ENCODE results near the gene SUFU. TPM values are rescaled to one million over a fixed set of nuclear protein-coding genes. Genes with fewer than 3 reads are reported as not detected.
"Not testable (repeated sequence)": the region's sequence is repeated elsewhere in the genome, so short reads cannot be mapped to it uniquely, and the experiment has no call there.

The SUFU gene
- polyA plus RNA-seq, 3 donors, result 27.3 to 30.3 (median 28.2) TPM

DNA sequence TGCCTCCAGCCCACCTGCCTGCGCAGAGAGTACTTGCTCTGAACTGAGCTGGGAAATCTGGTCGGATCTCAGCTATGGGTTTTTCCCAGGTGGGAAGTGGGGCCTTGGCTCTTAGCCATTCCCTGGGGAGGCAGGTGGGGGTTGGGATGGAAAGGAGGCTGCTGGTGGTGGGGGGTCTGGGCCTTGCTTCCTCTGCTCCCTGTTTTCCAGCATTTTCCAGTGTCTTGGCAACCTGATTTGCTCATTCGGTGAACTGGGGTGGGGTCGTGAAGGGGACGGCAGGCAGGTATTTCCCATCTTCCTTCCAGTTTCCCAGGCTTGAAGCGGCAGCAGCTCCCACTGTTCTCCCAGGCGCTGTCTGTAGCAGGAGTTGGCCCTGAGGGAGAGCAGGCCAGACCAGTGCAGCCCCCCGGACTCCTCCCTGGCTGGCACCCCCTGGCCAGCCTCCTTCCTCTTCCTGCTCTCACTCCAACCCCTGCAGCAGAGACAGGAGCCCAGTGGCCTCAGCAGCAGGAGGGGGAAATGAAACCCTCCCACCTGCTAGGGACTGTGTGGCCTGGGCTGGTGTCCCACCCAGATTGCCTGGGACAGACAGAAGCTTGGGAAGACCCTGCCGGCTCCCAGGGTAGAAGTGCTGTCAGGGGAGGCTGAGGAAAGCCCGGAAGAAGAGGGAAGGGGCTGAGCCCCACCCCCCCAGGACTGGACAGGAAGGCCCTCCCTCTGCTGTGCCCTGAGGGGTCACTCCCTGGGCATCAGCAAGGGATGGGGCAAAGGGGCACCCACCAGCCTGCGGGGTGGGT, 147.1 kb downstream of the SUFU start:
- no peak for DNase-seq (ENCODE audit: extremely low read depth in 1 of 11, low read depth in 9 of 11, low spot score in 4 of 11)

DNA sequence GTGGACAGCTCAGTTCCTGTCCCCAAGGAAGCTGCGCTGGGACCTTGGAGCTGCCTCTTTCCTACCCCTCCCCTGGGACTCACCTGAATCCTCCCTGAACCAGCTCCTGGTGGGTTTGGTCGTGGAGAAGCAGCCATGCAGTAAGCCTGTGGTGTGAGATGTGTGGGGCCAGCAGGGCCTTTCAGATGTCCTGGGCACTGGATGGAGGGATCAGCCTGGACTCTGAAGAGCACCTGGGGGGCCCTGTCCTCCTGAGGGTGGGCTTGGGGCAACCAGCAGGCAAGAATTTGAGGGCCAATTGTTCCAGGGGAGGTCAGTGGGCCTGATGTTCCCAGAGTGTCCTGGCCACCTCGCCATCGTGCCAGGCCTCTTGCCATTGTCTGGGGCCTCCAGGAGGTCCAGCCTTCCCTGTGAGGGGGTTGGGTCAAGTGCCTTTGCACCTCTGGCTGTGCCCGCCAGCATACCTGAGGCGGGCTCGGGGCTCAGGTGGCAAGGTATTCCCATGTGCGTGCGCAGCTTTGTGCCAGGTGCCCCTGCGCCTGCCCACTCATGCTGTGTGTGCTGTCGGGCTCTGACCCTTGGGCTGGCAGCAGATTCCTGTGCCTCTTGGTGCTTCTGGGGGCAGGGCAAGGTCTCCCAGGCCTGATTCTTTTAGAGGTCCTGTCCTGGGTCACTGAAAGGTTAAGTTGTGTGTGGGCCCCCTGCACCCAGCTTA, 147.8 kb downstream of the SUFU start:
- no peak for DNase-seq (ENCODE audit: extremely low read depth in 1 of 11, low read depth in 9 of 11, low spot score in 4 of 11)

DNA sequence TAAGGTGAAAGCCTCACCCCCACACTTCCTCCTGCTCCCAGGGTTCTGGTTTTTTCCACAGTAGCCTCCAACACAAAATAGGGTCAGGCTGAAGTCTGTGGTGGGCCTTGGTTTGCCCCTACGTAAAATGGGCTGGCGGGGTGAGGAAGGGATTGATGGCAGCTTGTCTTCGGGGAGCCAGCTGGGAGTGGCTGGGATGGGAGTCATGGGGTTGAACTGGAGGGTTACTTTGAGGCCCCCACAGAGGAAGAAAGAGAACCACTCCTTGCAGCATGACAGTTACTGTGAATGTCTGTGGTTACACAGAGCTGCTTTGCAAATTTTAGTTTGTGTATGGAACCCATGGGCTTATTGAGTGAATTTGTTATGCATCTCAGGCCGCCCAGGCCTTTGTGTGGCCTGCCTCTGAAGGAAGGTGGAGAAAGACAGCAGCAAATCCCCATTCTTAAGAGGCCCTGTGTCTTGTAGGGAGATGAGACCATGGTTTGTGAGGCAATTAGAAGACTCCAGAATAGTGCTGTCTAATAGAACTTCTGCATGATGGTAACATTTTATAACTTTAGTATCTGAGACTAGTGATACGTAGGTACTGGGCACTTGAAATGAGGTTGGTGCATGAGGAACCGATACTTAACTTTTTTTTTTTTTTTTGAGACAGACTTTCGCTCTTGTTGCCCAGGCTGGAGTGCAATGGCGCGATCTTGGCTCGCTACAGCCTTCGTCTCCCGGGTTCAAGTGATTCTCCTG, 148.6 kb downstream of the SUFU start:
- DNase-seq (ENCODE audit: extremely low read depth in 1 of 11, low read depth in 9 of 11, low spot score in 4 of 11), result no peak

DNA sequence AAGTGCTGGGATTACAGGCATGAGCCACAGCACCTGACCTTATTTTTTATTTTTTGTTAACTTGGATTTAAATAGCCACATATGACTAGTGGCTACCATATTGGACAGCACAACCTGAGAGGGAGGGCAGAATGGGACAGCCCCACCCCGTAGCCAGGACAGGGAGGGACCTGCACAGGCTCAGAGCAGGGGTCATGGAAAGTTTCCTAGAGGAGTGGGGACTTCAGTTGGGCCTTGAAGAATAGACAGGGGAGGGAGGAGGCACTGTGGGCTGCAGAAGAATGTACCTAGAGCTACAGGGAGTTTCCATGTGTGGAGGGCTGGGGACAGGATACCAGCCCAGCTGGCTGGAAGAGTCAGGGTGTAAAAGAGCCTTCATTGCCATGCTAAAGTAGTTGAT, 149.3 kb downstream of the SUFU start:
- no peak for DNase-seq (ENCODE audit: extremely low read depth in 1 of 11, low read depth in 9 of 11, low spot score in 4 of 11)

DNA sequence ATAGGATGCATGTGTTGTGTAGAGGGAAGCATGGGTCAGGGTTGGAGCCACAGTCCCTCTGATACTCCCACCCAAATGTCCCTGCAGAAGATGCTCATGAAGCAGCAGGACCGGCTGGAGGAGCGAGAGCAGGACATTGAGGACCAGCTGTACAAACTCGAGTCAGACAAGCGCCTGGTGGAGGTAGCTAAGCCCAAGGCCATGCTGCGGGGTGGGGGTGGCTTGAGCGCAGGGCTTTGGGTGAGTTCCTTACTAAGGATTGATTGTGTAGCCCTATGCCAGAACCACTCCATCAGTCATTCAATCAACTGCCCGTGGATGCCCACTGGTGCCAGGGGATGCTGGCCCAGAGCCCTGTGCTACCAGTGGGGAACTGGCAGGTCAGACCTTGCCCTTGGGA, 150.8 kb downstream of the SUFU start:
- no peak for DNase-seq (ENCODE audit: extremely low read depth in 1 of 11, low read depth in 9 of 11, low spot score in 4 of 11)

DNA sequence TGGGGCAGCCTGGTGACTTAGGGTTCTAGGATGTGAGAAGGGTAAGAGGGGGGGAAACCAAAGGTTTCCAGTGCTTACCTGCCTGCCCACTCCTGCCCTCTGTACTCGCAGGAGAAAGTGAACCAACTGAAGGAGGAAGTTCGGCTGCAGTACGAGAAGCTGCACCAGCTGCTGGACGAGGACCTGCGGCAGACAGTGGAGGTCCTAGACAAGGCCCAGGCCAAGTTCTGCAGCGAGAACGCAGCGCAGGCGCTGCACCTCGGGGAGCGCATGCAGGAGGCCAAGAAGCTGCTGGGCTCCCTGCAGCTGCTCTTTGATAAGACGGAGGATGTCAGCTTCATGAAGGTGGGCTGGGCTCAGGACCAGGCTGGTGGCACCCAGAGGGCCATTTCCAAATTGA, 151.2 kb downstream of the SUFU start:
- DNase-seq (ENCODE audit: extremely low read depth in 1 of 11, low read depth in 9 of 11, low spot score in 4 of 11), result no peak

DNA sequence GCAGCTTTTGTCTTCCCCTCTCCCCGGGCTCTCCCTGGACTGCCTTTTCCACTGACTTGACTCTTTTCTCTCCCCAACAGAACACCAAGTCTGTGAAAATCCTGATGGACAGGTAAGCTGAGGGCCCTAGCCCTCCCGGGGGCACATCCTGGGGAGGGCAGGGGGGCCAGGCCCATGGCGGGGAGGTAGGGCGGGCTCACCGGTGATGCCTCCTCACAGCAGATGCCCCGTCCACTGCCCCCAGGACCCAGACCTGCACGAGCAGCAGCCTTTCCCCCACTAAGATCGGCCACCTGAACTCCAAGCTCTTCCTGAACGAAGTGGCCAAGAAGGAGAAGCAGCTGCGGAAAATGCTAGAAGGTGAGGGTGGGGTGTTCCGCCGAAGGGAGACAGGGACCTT, 152.3 kb downstream of the SUFU start:
- DNase-seq (ENCODE audit: extremely low read depth in 1 of 11, low read depth in 9 of 11, low spot score in 4 of 11), result no peak

DNA sequence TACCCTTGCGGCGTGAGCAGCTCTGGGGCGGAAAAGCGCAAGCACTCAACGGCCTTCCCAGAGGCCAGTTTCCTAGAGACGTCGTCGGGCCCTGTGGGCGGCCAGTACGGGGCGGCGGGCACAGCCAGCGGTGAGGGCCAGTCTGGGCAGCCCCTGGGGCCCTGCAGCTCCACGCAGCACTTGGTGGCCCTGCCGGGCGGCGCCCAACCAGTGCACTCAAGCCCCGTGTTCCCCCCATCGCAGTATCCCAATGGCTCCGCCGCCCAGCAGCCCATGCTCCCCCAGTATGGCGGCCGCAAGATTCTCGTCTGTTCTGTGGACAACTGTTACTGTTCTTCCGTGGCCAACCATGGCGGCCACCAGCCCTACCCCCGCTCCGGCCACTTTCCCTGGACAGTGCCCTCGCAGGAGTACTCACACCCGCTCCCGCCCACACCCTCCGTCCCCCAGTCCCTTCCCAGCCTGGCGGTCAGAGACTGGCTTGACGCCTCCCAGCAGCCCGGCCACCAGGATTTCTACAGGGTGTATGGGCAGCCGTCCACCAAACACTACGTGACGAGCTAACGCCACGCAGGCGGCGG, 153.1 kb downstream of the SUFU start:
- no peak for DNase-seq (ENCODE audit: extremely low read depth in 1 of 11, low read depth in 9 of 11, low spot score in 4 of 11)

DNA sequence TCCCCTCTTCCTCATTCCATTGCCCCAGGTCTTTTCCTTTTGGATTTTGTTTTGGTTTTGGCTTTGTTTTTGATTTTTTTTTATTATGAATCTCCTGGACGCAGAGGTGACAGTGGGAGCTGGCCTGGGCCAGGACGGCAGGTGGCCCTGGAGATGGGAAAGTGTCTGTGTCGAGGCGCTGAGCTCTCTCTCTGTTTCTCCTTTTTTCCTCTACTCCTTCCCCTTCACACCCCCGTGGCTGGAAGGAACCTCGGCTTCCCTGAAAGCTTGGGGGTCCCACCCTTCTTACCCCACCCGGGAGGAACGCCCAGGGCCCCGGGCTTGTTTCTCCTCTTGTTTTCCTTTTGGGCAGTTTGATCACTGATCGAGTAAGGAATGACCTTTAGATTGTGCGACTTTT, 153.7 kb downstream of the SUFU start:
- DNase-seq (ENCODE audit: extremely low read depth in 1 of 11, low read depth in 9 of 11, low spot score in 4 of 11), result no peak

DNA sequence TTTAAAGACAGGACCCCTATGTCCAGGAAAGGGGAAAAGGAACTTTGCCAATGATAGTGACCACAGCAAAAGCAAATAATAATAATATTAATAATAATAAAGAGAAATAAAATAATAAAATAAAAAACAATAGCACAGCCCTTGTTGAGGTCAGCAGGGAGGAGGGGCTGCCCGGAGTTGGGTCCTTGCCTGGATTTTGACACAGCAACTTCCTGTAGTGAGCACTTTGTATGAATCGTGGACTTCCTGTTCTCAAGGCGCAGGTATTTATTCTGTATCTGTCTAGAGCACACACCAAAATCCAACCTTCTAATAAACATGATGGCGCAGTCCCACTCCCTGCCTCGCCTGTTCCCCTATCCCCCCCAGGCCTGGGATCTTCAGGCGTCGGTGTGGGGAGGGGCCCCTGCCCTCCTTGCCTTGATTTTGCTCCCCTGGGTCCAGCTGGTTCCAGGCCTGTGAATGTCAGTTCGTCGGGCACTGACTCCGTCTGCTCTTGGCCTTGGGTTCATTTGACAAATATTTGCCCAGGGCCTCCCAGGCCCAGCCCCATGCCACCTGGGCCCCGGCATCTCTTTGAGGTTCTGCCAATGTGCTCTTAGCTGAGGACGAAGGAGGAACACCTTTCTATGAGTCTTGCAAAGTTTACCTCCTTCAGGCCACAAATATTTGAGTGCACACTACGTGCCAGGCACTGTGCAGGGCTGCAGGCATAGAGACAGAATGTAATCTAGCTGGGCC, 154.4 kb downstream of the SUFU start:
- no peak for DNase-seq (ENCODE audit: extremely low read depth in 1 of 11, low read depth in 9 of 11, low spot score in 4 of 11)

DNA sequence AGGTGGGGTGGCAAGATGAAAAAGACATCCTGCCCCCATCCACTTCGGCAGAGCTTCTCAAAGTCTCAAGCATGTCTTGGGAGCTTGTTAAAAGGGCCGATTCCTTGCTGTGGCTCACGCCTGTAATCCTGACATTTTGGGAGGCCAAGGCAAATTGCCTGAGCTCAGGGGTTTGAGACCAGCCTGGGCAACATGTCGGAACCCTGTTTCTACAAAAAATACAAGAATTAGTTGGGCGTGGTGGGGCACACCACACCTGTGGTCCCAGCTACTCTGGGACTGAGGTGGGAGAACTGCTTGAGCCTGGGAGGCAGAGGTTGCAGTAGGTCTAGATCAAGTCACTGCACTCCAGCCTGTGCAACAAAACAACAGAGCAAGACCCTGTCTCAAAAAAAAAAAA, 155.0 kb downstream of the SUFU start:
- no peak for DNase-seq (ENCODE audit: extremely low read depth in 1 of 11, low read depth in 9 of 11, low spot score in 4 of 11)

DNA sequence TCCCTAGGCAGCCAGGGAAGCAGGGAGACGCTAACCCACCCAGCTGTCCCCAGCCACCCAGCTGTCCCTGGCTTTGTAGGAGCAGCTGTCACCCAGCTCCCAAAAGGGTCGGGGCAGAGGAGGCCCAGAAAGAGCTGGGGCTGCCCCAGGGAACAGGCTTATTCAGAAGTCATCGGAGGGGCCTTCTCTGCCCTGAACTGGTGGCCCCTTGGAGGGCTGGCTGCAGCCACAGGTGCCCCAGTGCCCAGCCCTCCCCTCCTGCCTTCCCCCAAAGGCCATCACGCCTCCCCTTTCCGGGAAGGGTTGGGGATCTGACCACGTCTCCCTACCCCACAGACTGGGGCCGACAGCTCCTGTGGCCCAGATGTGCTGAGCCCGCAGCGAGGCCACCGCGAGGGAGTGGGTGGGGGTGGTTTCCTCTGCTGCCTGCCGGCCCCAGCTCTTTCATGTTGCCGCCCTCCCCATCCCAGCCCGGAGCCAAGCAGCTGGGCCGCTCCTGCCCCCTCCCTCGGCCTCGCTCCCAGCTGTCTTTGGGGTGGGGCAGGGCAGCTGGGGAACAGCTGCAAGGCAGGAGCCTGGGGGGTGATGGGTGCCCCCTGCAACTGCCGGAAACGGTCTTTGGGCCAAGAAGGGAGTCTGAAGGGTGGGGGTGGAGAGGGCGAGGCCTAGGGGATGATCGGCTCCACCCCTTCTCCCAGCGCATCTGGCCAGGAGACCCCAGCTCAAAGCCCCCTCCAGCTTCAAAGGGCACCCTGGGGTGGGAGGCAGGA, 157.3 kb downstream of the SUFU start:
- no peak for DNase-seq (ENCODE audit: extremely low read depth in 1 of 11, low read depth in 9 of 11, low spot score in 4 of 11)

DNA sequence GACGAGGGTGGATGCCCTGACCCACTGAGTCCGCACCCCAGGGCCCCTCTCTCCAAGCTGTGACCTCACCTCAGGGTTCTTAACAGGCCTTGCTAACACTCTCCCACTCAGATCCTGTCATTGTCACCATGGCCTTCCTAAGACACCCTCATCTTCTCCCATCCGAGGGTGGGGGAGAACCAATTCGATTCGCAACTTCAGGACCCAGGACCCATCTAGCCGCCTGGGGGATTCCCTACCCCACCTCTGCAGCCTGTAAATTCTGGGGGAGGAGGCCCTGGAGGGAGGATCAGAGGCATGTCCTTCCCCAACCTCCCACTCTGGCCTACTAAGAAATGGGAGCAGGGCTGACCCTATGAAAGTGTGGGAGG, 157.9 kb downstream of the SUFU start:
- DNase-seq (ENCODE audit: extremely low read depth in 1 of 11, low read depth in 9 of 11, low spot score in 4 of 11), result no peak

DNA sequence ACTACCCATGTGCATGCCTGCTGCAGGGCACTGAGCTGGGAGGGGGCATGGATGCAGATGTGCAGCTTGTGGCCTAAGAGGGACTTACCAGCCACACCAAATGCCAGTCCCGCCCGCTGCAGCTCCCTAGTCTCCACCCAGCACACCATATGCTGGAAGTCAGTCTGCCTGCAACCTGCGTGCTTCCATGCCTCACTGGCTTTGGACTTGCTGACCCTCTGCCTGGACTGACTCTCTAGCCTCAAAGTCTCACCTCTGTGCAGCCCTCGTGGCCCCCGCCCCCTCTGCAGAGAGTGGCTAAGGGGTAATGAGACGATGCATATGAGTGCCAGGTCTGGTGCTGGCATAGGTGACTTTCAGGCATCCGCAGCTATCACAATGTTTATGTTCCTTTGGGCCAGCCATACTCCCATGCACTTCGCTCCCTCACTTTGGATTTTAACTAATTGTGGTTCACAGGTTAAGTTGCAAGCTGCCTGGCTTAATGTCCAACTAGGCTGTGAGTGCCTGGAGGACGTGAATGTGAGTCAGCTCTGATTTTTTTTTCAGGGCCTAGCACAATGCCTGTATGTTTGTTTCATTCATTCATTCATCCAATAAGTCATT, 162.2 kb downstream of the SUFU start:
- DNase-seq (ENCODE audit: extremely low read depth in 1 of 11, low read depth in 9 of 11, low spot score in 4 of 11), result no peak

DNA sequence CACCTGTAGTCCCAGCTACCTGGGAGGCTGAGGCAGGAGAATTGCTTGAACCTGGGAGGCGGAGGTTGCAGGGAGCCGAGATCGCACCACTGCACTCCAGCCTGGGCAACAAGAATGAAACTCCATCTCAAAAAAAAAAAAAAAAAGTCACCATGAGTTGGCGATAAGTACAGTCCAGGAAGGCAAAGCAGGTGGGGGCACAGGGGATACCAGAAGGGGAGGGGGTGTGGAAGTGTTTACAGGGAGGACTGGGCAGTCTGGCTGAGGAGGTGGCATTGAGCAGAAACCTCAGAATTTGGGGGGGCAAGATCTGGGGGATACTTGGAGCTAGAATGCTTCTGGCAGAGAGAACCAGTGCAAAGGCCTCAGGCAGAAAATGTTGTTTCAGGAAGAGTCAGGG, 163.6 kb downstream of the SUFU start:
- DNase-seq (ENCODE audit: extremely low read depth in 1 of 11, low read depth in 9 of 11, low spot score in 4 of 11), result not testable (repeated sequence)

DNA sequence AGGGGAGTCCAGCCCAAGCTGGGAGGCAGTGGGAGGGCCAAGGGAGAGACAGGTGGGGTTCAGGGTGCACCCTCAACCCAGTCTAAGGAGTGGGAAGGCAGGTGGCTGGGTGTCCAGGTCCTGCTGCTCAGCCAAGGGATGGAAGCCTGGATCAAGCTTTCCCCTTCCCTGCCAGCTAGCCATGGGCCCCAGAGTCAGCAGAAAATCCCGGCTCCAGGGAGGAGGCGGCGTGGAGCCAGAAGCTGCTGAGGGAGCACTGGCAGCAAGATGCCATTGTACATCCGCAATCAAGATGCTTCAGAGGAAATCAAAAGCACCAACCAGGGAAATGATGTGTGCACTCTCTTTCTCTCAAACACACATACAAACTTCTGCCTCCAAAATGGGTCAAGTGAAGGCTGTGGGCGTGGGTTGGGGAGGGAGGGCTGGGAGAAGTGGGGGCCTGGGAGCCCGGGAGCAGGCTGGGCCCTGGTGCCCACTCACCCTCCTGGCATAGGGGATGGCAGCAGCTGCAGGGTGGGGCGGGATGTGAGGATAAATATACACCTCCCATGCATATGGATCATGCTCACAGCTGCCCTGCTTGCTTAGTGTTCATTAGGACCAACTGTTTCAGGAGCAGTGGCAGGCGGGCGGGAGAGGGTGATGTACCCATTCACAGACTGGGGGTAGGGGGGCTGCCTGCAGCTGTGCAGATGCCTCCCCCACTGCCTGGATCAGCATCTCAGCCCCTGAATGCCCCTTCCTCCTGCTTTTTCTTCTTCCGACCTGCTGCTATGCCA, 164.7 kb downstream of the SUFU start:
- no peak for DNase-seq (ENCODE audit: extremely low read depth in 1 of 11, low read depth in 9 of 11, low spot score in 4 of 11)
